Progenitor cell of endocrine pancreas (in vitro differentiated cells): Measurements from ENCODE around the gene FRMPD2. TPM values are rescaled to one million over a fixed set of nuclear protein-coding genes. Genes with fewer than 3 reads are reported as not detected.

Source experiments
- DNase-seq: peaks from one replicate; pipeline ENCODE4 v3.0.0; 2021; ENCODE audit warnings: low spot score; ENCODE audit not compliant: unreplicated experiment
- H3K27ac Mint-ChIP-seq: 2 replicates; pipeline ENCODE4 v1.8.0; 2021; ENCODE audit warnings: mild to moderate bottlenecking, moderate library complexity, mixed read lengths
- H3K27me3 Mint-ChIP-seq: 2 replicates; pipeline ENCODE4 v1.8.0; 2021; ENCODE audit warnings: mixed read lengths
- H3K36me3 Mint-ChIP-seq: 2 replicates; pipeline ENCODE4 v1.8.0; 2022; ENCODE audit warnings: mixed read lengths; ENCODE audit not compliant: insufficient read depth
- H3K4me1 Mint-ChIP-seq: 2 replicates; pipeline ENCODE4 v1.8.0; 2021; ENCODE audit warnings: low read depth, mixed read lengths
- H3K4me3 Mint-ChIP-seq: 2 replicates; pipeline ENCODE4 v1.8.0; 2021; ENCODE audit warnings: low read depth, mild to moderate bottlenecking, moderate library complexity, mixed read lengths
- H3K9me3 Mint-ChIP-seq: 2 replicates; pipeline ENCODE4 v1.8.0; 2021; ENCODE audit warnings: low read depth, mixed read lengths
- CTCF ChIP-seq: fragments of 200-600 bp; sonication (generic); IDR thresholded peaks from one replicate; pipeline ENCODE4 v1.5.0; 2021; ENCODE audit warnings: antibody characterized with exemption, mild to moderate bottlenecking; ENCODE audit not compliant: unreplicated experiment
- total RNA-seq: library from RNA; stranded (reverse); gene quantifications from 2 replicates; pipeline ENCODE4 v1.2.1, GENCODE V29; 2021

The FRMPD2 gene
- total RNA-seq, 1 donor from 2014 or later: 1.2 TPM

DNA sequence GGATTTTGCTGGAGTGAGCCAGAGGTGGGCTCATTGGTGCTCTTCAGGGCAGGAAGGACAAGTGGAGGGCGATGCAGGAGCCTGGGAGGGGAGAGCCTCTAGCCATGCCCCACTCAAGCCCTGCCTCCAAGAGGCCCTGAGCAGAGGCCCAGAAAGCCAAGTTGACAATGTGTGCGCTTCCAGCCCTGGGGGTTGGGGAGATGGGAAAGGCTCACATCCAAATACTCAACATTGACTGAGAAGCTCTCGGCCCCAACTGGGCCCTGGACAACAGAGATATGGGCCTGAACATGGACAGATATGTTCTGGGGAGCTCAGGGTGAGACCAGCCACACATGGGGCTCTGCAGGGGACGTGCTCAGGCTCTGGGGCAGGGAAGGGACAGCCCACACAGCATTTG is 39.0 kb downstream of the FRMPD2 start:
- no peak for DNase-seq
- no peak for TF ChIP-seq CTCF
- Mint-ChIP-seq H3K9me3 (no peaks in the 10 kb centered on the region), H3K27me3 (no peaks in the 10 kb centered on the region), H3K4me3 (no peak overlapping the region), H3K36me3 (no peaks in the 10 kb centered on the region), H3K4me1 (peaks cover 1% of the 10 kb centered on the region), H3K27ac (no peak overlapping the region)

DNA sequence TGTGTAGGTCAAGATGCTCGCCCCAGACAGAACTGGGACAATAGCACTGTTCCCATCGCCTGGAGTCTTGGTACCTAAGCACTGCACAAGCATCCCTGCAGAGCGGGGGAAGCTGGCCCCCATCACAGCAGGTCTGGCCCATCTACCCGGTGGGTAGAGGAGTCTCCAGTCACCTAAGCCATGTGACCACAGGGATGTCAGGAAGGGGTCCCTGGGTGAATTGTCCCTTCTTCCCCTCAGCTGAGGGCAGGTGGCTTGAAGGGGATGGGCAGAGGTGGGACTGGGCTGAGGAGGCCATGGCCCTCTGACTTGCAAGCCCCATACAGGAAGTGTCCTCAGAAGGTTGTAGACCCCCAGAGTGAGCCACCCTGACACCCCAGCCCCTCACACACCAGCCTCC is 39.7 kb downstream of the FRMPD2 start:
- no peak overlapping the region for H3K27ac Mint-ChIP-seq
- no peaks in the 10 kb centered on the region for H3K27me3 Mint-ChIP-seq
- DNase-seq: no peak
- TF ChIP-seq CTCF: no peak
- H3K9me3 Mint-ChIP-seq: no peaks in the 10 kb centered on the region
- H3K4me1 Mint-ChIP-seq: peaks cover 1% of the 10 kb centered on the region
- no peak overlapping the region for H3K4me3 Mint-ChIP-seq
- H3K36me3 Mint-ChIP-seq: no peaks in the 10 kb centered on the region

- H3K9me3 Mint-ChIP-seq: no peaks in the 10 kb centered on the region
- no peak overlapping the region for H3K27ac Mint-ChIP-seq
- no peaks in the 10 kb centered on the region for H3K27me3 Mint-ChIP-seq
- TF ChIP-seq CTCF: no peak
- no peak for DNase-seq
- no peak overlapping the region for H3K4me3 Mint-ChIP-seq
- no peaks in the 10 kb centered on the region for H3K36me3 Mint-ChIP-seq
- peaks cover 1% of the 10 kb centered on the region for H3K4me1 Mint-ChIP-seq
Measured at GRCh38 chr10:48234295-48234694, 40.2 kb downstream of the FRMPD2 start.

DNA sequence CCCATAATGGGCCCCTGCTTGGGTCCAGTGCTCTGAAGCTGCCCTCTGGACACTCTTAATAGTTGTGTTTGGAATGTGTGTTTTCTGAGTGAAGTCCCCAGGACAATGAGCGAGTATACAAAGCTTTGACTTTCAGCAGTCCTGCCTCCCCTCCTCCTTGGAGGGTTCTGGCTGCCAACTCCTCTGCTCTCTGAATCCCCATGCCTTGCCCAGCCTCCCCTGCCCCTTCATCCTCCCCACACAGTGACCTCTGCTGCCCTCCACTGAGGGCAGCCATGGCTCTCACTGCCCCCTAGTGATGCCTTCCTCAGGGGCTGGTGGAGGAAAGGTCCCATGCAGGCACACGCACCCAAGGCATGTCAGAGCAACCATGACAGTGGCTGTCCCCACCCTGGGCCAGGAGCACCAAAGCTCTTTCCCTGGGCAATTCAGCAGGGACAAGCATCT is 40.9 kb downstream of the FRMPD2 start:
- H3K36me3 Mint-ChIP-seq: no peaks in the 10 kb centered on the region
- no peaks in the 10 kb centered on the region for H3K9me3 Mint-ChIP-seq
- DNase-seq: no peak
- H3K4me1 Mint-ChIP-seq: peaks cover 1% of the 10 kb centered on the region
- TF ChIP-seq CTCF: no peak
- H3K27me3 Mint-ChIP-seq: no peaks in the 10 kb centered on the region
- no peak overlapping the region for H3K4me3 Mint-ChIP-seq
- H3K27ac Mint-ChIP-seq: no peak overlapping the region

GRCh38 chr10:48232717-48233447 is 41.6 kb downstream of the FRMPD2 start:
- H3K9me3 Mint-ChIP-seq: no peaks in the 10 kb centered on the region
- no peak overlapping the region for H3K27ac Mint-ChIP-seq
- DNase-seq: no peak
- peaks cover 1% of the 10 kb centered on the region for H3K4me1 Mint-ChIP-seq
- no peaks in the 10 kb centered on the region for H3K36me3 Mint-ChIP-seq
- TF ChIP-seq CTCF: no peak
- no peaks in the 10 kb centered on the region for H3K27me3 Mint-ChIP-seq
- no peak overlapping the region for H3K4me3 Mint-ChIP-seq
